ENCODE results near the gene UBE2Z. TPM values are rescaled to one million over a fixed set of nuclear protein-coding genes. Genes with fewer than 3 reads are reported as not detected.

UBE2Z gene
- total RNA-seq, 1 experiment from 2014 or later, result 65.1 TPM

DNA sequence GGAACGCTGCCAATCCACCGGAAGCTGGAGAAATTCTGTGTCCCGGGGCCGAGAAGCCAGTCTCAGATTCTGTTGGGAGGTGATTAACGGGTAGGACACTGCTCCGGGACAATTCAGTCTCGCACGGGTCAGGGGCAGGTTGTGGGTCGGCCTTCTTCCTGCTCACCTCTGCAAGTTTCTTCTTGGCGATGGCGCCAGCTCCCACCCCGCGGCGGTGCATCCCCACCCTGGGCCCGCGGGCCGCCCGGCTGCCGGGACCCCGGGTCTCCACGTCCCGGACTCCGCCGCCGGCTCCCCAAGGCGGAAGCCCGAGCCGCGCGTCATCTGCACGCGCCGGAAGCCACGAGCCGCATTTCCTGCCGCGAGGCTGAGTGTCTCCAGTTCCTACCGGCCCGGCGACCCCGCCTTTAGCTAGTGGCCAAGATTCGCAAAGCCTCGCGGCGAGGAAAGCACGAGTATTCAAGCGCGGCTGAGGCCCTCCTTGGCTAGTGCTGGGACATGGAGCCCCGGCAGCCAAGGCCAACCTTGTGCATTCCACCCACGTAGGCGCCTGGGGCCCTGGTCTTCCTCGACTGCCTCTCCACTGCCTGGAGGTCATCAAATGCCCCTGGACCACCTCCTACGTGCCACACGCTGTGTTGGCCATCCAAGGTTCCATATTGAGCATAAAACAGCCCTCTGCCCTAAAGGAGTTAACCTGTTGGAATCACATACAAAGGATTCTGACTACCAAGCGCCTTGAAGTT lies 36.5 kb downstream of the UBE2Z start, which contains the start of gene SNF8 (continued):
- TF ChIP-seq, protein P1, sequence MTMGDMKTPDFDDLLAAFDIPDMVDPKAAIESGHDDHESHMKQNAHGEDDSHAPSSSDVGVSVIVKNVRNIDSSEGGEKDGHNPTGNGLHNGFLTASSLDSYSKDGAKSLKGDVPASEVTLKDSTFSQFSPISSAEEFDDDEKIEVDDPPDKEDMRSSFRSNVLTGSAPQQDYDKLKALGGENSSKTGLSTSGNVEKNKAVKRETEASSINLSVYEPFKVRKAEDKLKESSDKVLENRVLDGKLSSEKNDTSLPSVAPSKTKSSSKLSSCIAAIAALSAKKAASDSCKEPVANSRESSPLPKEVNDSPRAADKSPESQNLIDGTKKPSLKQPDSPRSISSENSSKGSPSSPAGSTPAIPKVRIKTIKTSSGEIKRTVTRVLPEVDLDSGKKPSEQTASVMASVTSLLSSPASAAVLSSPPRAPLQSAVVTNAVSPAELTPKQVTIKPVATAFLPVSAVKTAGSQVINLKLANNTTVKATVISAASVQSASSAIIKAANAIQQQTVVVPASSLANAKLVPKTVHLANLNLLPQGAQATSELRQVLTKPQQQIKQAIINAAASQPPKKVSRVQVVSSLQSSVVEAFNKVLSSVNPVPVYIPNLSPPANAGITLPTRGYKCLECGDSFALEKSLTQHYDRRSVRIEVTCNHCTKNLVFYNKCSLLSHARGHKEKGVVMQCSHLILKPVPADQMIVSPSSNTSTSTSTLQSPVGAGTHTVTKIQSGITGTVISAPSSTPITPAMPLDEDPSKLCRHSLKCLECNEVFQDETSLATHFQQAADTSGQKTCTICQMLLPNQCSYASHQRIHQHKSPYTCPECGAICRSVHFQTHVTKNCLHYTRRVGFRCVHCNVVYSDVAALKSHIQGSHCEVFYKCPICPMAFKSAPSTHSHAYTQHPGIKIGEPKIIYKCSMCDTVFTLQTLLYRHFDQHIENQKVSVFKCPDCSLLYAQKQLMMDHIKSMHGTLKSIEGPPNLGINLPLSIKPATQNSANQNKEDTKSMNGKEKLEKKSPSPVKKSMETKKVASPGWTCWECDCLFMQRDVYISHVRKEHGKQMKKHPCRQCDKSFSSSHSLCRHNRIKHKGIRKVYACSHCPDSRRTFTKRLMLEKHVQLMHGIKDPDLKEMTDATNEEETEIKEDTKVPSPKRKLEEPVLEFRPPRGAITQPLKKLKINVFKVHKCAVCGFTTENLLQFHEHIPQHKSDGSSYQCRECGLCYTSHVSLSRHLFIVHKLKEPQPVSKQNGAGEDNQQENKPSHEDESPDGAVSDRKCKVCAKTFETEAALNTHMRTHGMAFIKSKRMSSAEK (CRISPR knock-in tag; IDR thresholded peaks at IDR 0.05; ENCODE audit: borderline replicate concordance), result peak; percentile 56; the same call in 1 of the 2 replicates
- TF ChIP-seq, protein P2, sequence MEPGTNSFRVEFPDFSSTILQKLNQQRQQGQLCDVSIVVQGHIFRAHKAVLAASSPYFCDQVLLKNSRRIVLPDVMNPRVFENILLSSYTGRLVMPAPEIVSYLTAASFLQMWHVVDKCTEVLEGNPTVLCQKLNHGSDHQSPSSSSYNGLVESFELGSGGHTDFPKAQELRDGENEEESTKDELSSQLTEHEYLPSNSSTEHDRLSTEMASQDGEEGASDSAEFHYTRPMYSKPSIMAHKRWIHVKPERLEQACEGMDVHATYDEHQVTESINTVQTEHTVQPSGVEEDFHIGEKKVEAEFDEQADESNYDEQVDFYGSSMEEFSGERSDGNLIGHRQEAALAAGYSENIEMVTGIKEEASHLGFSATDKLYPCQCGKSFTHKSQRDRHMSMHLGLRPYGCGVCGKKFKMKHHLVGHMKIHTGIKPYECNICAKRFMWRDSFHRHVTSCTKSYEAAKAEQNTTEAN (CRISPR knock-in tag; IDR thresholded peaks at IDR 0.05), result 0 out of 2 replicates have a peak, but pooled peaks have one; percentile 56
- TF ChIP-seq OVOL2 (CRISPR knock-in tag; IDR thresholded peaks at IDR 0.05; ENCODE audit: borderline replicate concordance) (no peak), TEAD1 (CRISPR knock-in tag; IDR thresholded peaks at IDR 0.05) (peak; percentile 89), ZNF219 (CRISPR knock-in tag; IDR thresholded peaks at IDR 0.05; ENCODE audit: borderline replicate concordance) (0 out of 2 replicates have a peak, but pooled peaks have one; percentile 40), NFYB (CRISPR knock-in tag; conservative IDR thresholded peaks at IDR 0.05; ENCODE audit: low read depth) (no peak), FOXP1 (CRISPR knock-in tag; IDR thresholded peaks at IDR 0.05; ENCODE audit: borderline replicate concordance) (peak; percentile 93), RELA (CRISPR knock-in tag; IDR thresholded peaks at IDR 0.05; ENCODE audit: borderline replicate concordance) (0 out of 2 replicates have a peak, but pooled peaks have one; percentile 23), IRF2 (CRISPR knock-in tag; IDR thresholded peaks at IDR 0.05; ENCODE audit: borderline replicate concordance, low read depth) (no peak), NR3C1 (CRISPR knock-in tag; conservative IDR thresholded peaks at IDR 0.05; ENCODE audit: low read depth) (no peak), ZNF416 (CRISPR knock-in tag; IDR thresholded peaks at IDR 0.05) (no peak), GABPB1 (CRISPR knock-in tag; IDR thresholded peaks at IDR 0.05) (peak; percentile 86), CBFB (CRISPR knock-in tag; IDR thresholded peaks at IDR 0.05; ENCODE audit: low read depth) (peak; percentile 96), ZNF423 (CRISPR knock-in tag; IDR thresholded peaks at IDR 0.05) (no peak), NR2C2 (CRISPR knock-in tag; IDR thresholded peaks at IDR 0.05) (no peak)
- TF ChIP-seq, protein P3, sequence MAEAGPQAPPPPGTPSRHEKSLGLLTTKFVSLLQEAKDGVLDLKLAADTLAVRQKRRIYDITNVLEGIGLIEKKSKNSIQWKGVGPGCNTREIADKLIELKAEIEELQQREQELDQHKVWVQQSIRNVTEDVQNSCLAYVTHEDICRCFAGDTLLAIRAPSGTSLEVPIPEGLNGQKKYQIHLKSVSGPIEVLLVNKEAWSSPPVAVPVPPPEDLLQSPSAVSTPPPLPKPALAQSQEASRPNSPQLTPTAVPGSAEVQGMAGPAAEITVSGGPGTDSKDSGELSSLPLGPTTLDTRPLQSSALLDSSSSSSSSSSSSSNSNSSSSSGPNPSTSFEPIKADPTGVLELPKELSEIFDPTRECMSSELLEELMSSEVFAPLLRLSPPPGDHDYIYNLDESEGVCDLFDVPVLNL (CRISPR knock-in tag; IDR thresholded peaks at IDR 0.05; ENCODE audit: borderline replicate concordance, low read depth), result peak; percentile 74; the same call in 1 of the 2 replicates
- TF ChIP-seq, protein P4, sequence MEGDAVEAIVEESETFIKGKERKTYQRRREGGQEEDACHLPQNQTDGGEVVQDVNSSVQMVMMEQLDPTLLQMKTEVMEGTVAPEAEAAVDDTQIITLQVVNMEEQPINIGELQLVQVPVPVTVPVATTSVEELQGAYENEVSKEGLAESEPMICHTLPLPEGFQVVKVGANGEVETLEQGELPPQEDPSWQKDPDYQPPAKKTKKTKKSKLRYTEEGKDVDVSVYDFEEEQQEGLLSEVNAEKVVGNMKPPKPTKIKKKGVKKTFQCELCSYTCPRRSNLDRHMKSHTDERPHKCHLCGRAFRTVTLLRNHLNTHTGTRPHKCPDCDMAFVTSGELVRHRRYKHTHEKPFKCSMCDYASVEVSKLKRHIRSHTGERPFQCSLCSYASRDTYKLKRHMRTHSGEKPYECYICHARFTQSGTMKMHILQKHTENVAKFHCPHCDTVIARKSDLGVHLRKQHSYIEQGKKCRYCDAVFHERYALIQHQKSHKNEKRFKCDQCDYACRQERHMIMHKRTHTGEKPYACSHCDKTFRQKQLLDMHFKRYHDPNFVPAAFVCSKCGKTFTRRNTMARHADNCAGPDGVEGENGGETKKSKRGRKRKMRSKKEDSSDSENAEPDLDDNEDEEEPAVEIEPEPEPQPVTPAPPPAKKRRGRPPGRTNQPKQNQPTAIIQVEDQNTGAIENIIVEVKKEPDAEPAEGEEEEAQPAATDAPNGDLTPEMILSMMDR (IDR thresholded peaks at IDR 0.05), result no peak
- TF ChIP-seq, protein P5, sequence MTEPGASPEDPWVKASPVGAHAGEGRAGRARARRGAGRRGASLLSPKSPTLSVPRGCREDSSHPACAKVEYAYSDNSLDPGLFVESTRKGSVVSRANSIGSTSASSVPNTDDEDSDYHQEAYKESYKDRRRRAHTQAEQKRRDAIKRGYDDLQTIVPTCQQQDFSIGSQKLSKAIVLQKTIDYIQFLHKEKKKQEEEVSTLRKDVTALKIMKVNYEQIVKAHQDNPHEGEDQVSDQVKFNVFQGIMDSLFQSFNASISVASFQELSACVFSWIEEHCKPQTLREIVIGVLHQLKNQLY (CRISPR knock-in tag; IDR thresholded peaks at IDR 0.05), result peak; percentile 76; the same call in 1 of the 2 replicates
- TF ChIP-seq, protein P6, sequence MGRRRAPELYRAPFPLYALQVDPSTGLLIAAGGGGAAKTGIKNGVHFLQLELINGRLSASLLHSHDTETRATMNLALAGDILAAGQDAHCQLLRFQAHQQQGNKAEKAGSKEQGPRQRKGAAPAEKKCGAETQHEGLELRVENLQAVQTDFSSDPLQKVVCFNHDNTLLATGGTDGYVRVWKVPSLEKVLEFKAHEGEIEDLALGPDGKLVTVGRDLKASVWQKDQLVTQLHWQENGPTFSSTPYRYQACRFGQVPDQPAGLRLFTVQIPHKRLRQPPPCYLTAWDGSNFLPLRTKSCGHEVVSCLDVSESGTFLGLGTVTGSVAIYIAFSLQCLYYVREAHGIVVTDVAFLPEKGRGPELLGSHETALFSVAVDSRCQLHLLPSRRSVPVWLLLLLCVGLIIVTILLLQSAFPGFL (CRISPR knock-in tag; IDR thresholded peaks at IDR 0.05; ENCODE audit: borderline replicate concordance), result no peak
- TF ChIP-seq, protein P7, sequence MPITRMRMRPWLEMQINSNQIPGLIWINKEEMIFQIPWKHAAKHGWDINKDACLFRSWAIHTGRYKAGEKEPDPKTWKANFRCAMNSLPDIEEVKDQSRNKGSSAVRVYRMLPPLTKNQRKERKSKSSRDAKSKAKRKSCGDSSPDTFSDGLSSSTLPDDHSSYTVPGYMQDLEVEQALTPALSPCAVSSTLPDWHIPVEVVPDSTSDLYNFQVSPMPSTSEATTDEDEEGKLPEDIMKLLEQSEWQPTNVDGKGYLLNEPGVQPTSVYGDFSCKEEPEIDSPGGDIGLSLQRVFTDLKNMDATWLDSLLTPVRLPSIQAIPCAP (CRISPR knock-in tag; IDR thresholded peaks at IDR 0.05), result 0 out of 2 replicates have a peak, but pooled peaks have one; percentile 49
- TF ChIP-seq, protein P8, sequence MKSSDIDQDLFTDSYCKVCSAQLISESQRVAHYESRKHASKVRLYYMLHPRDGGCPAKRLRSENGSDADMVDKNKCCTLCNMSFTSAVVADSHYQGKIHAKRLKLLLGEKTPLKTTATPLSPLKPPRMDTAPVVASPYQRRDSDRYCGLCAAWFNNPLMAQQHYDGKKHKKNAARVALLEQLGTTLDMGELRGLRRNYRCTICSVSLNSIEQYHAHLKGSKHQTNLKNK (CRISPR knock-in tag; IDR thresholded peaks at IDR 0.05), result no peak

Measured in WTC11 (cell line).